Small intestine (tissue), 7 donors: Measurements from ENCODE around the gene INSM1. TPM values are rescaled to one million over a fixed set of nuclear protein-coding genes. Genes with fewer than 3 reads are reported as not detected.
A peak's percentile ranks its signal among the peaks of the same experiment; 100 is the strongest.

Experiments
- DNase-seq, 2 donors: peaks; one replicate each; pipeline versions ENCODE4 v3.0.0 to v3.0.0-alpha.2; 2013
- FAIRE-seq: peaks from 2 replicates; lab custom pipeline; 2012; peaks lifted over from hg19 to GRCh38; lab: Jason Lieb, UNC
- H3K27ac ChIP-seq, 3 donors: one replicate each; pipeline ENCODE4 v1.5.1; 2013; ENCODE audit warnings: low read length in 2 of 3, mild to moderate bottlenecking in 2 of 3, control low read depth in 1 of 3, inconsistent platforms in 1 of 3, low read depth in 1 of 3, moderate library complexity in 1 of 3
- H3K27me3 ChIP-seq, 3 donors: one replicate each; pipeline ENCODE4 v1.6.1; 2013; ENCODE audit warnings: low read length in 3 of 3, inconsistent platforms in 1 of 3; ENCODE audit not compliant: control insufficient read depth in 3 of 3, insufficient read depth in 3 of 3
- H3K36me3 ChIP-seq, 3 donors: one replicate each; pipeline ENCODE4 v1.6.1; 2013; ENCODE audit warnings: low read length in 3 of 3, inconsistent platforms in 1 of 3, low read depth in 1 of 3, mild to moderate bottlenecking in 1 of 3, moderate library complexity in 1 of 3; ENCODE audit not compliant: control insufficient read depth in 3 of 3, insufficient read depth in 2 of 3
- H3K4me1 ChIP-seq, 3 donors: one replicate each; pipeline ENCODE4 v1.6.1; 2013; ENCODE audit warnings: low read length in 2 of 3, inconsistent platforms in 1 of 3, low read depth in 1 of 3, mild to moderate bottlenecking in 1 of 3, moderate library complexity in 1 of 3; ENCODE audit not compliant: control insufficient read depth in 3 of 3, insufficient read depth in 2 of 3
- H3K4me3 ChIP-seq, 3 donors: one replicate each; pipeline ENCODE4 v1.5.1; 2013; ENCODE audit warnings: low read length in 3 of 3, control low read depth in 1 of 3, inconsistent platforms in 1 of 3, low read depth in 1 of 3, mild to moderate bottlenecking in 1 of 3, moderate library complexity in 1 of 3
- H3K9me3 ChIP-seq, 2 donors: one replicate each; pipeline ENCODE4 v1.6.1; 2013; ENCODE audit warnings: low read depth in 1 of 2, low read length in 1 of 2; ENCODE audit not compliant: control insufficient read depth in 2 of 2, insufficient read depth in 1 of 2
- WGBS, 3 donors: extraction: QIAGEN DNeasy Blood & Tissue Kit; methylation state at CpG; one replicate each; pipeline ENCODE4 v1.1.7; 2013; 5-methylcytosine and 5-hydroxymethylcytosine counted together
- polyA plus RNA-seq, 4 donors: library from polyadenylated mRNA; stranded (reverse) in 3 of 4; unstranded in 1 of 4; fragments of 200-250 nt in 3 of 4; fragments of 120-200 nt in 1 of 4; gene quantifications; one replicate each; pipeline versions ENCODE4 v1.2.1 to v1.2.3, GENCODE V29; 2013
- donor health status: healthy with polysubstance abuse.
- donor health status: control.
- donor health status: control.
- donor health status: Bipolar disorder and iron deficiency.
- donor health status: healthy.

Gene INSM1
- polyA plus RNA-seq, 4 donors = 1.3 to 8.6 (median 2.5) TPM

DNA sequence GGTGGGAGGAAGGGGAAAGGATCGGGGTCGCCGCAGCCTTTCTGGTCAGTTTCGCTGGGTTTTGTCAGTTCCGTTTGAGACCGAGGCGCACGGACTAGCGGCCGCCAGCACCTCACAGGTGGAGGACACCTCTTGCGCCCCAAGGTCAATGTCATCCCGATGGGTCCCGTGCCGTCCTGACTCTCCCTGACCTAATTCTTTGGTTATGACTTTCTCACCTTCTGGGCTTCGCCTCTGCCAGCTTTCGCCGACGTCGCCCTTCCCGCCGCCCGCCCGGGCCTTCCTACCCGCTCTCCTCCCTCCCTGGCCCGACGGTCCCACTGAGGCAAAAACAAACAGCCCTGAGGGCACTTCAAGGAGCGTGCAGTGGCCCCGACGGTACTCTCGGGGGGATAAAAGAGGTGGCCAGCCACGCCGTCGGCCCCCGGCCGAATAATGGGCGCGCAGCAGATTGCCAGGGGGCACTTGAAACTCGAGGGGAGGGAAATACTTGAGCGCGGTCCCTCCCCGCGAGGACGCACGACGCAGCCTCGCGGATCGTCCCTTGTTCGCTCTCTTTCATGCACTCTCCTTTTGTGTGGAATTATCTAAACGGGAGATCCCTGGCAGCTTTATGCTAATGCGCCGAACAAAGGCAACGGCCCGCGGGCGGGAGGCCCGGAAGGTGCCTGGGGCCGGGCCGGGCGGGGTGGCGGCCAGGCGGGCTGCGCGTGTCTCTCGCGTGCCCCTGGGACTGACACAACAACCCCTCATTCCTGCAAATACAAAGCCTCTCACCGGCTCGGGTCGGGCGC lies 3.9 kb upstream of the INSM1 start:
- peak in 1 of 2 donors; percentile 54 for DNase-seq
- Histone ChIP-seq H3K27me3 (peaks cover 26 to 64% (median 32%) of the 10 kb centered on the region in 3 donors), H3K4me1 (peaks cover 0 to 4% (median 2%) of the 10 kb centered on the region in 3 donors), H3K36me3 (no peaks in the 10 kb centered on the region), H3K9me3 (no peaks in the 10 kb centered on the region), H3K27ac (peak overlapping the region in 1 of 3 donors; percentile 42), H3K4me3 (no peak overlapping the region)
- 1 to 3% (median 2%) methylated on average over 69 to 70 of the region's 70 CpGs for WGBS, 3 donors
- FAIRE-seq = no peak

- H3K9me3 ChIP-seq = no peaks in the 10 kb centered on the region
- no peaks in the 10 kb centered on the region for H3K36me3 ChIP-seq
- 5 to 11% (median 8%) methylated on average over 58 to 70 of the region's 70 CpGs for WGBS, 3 donors
- DNase-seq = no peak
- no peak overlapping the region for H3K4me3 ChIP-seq
- peaks cover 0 to 4% (median 2%) of the 10 kb centered on the region in 3 donors for H3K4me1 ChIP-seq
- FAIRE-seq = no peak
- H3K27ac ChIP-seq = no peak overlapping the region
- peaks cover 35 to 67% (median 39%) of the 10 kb centered on the region in 3 donors for H3K27me3 ChIP-seq
These were observed 3.1 kb upstream of the INSM1 start for GRCh38 chr20:20364593-20365479.

GRCh38 chr20:20365480-20366161 lies 2.3 kb upstream of the INSM1 start:
- H3K4me1 ChIP-seq = peaks cover 0 to 4% (median 2%) of the 10 kb centered on the region in 3 donors
- H3K36me3 ChIP-seq = no peaks in the 10 kb centered on the region
- no peak overlapping the region for H3K4me3 ChIP-seq
- H3K27ac ChIP-seq = no peak overlapping the region
- no peaks in the 10 kb centered on the region for H3K9me3 ChIP-seq
- H3K27me3 ChIP-seq = peaks cover 37 to 75% (median 43%) of the 10 kb centered on the region in 3 donors
- FAIRE-seq (no peak), DNase-seq (no peak)
- WGBS, 3 donors = 9 to 15% (median 13%) methylated on average over 18 of the region's 18 CpGs

GRCh38 chr20:20366551-20366875 lies 1.4 kb upstream of the INSM1 start:
- Histone ChIP-seq H3K27ac (peak overlapping the region in 1 of 3 donors; percentile 53), H3K4me3 (no peak overlapping the region), H3K36me3 (no peaks in the 10 kb centered on the region), H3K4me1 (peaks cover 0 to 4% (median 2%) of the 10 kb centered on the region in 3 donors), H3K27me3 (peaks cover 37 to 77% (median 42%) of the 10 kb centered on the region in 3 donors), H3K9me3 (no peaks in the 10 kb centered on the region)
- FAIRE-seq (no peak), DNase-seq (no peak)
- WGBS, 3 donors = 4 to 7% (median 5%) methylated on average over 18 to 19 of the region's 19 CpGs

- WGBS, 3 donors = 2 to 4% (median 2%) methylated on average over 61 to 63 of the region's 63 CpGs
- Histone ChIP-seq H3K4me1 (peaks cover 0 to 4% (median 2%) of the 10 kb centered on the region in 3 donors), H3K4me3 (peak overlapping the region in 2 of 3 donors; percentile 13 to 35), H3K27ac (peak overlapping the region in 1 of 3 donors; percentile 53), H3K9me3 (no peaks in the 10 kb centered on the region), H3K27me3 (peaks cover 37 to 79% (median 39%) of the 10 kb centered on the region in 3 donors), H3K36me3 (no peaks in the 10 kb centered on the region)
- FAIRE-seq = no peak
- peak in 1 of 2 donors; percentile 32 for DNase-seq
These were observed 879 bp upstream of the INSM1 start for GRCh38 chr20:20366876-20367574.

- peaks cover 0 to 4% (median 2%) of the 10 kb centered on the region in 3 donors for H3K4me1 ChIP-seq
- H3K27me3 ChIP-seq = peaks cover 36 to 77% (median 42%) of the 10 kb centered on the region in 3 donors
- H3K36me3 ChIP-seq = no peaks in the 10 kb centered on the region
- DNase-seq (peak in 1 of 2 donors; percentile 56), FAIRE-seq (no peak)
- H3K4me3 ChIP-seq = peak overlapping the region in 2 of 3 donors; percentile 22 to 35
- H3K9me3 ChIP-seq = no peaks in the 10 kb centered on the region
- no peak overlapping the region for H3K27ac ChIP-seq
- WGBS, 3 donors = 0 to 1% (median 1%) methylated on average over 60 to 130 of the region's 130 CpGs
These were observed 730 bp downstream of the INSM1 start for GRCh38 chr20:20368418-20369249.
